GM12878 (cell line): Measurements from ENCODE around the gene ABCC4. TPM values are rescaled to one million over a fixed set of nuclear protein-coding genes. Genes with fewer than 3 reads are reported as not detected.

ENCODE experiments used
- ATAC-seq: fragments of 200-7000 bp; cut with Tn5 transposase; 3 replicates; pipeline ENCODE4 v1.9.1; 2020; ENCODE audit warnings: mild to moderate bottlenecking, moderate library complexity
- BruUV-seq: library from RNA; stranded (reverse); fragments of 400-500 nt; replicated peaks from 2 replicates; lab custom pipeline; 2021; lab: Mats Ljungman, UMichigan
- CTCF ChIA-PET: fragments of 300-600 bp; sonication (Branson Sonifier 250); formaldehyde crosslinking; extraction: SDS; loops from one replicate; lab custom pipeline; 2021; ENCODE audit warnings: inconsistent platforms; lab: Yijun Ruan, JAX
- POLR2A ChIA-PET: fragments of 350-600 bp; formaldehyde crosslinking; extraction: SDS; loops from one replicate; lab custom pipeline; 2021; ENCODE audit warnings: inconsistent platforms; lab: Charles Lee
- RAD21 ChIA-PET: fragments of 300-600 bp; sonication (Branson Sonifier 250); formaldehyde crosslinking; loops from one replicate; lab custom pipeline; 2023; ENCODE audit warnings: antibody characterized with exemption; ENCODE audit not compliant: unreplicated experiment; lab: Charles Lee
- SMC1A ChIA-PET: fragments of 300-600 bp; sonication (Branson Sonifier 250); formaldehyde crosslinking; loops from one replicate; lab custom pipeline; 2023; ENCODE audit not compliant: unreplicated experiment, uncharacterized antibody; lab: Charles Lee
- DNase-seq: peaks from one replicate; pipeline ENCODE4 v3.0.0-alpha.2; 2011; ENCODE audit warnings: low read depth, low spot score
- FAIRE-seq: peaks from 3 replicates; lab custom pipeline; 2011; peaks lifted over from hg19 to GRCh38; lab: Jason Lieb, UNC
- H2AFZ ChIP-seq: 2 replicates; pipeline ENCODE4 v1.6.0; 2011; ENCODE audit warnings: low read depth, low read length, control low read depth; ENCODE audit not compliant: control insufficient read depth
- H3K27ac ChIP-seq: 2 replicates; pipeline ENCODE4 v1.5.1; 2011; ENCODE audit warnings: control low read depth; ENCODE audit not compliant: control insufficient read depth, insufficient read depth
- H3K27me3 ChIP-seq, 2 experiments: replicated peaks in 1 of 2; 2 replicates each; pipeline versions ENCODE4 v1.6.0 to v1.6.1; 2011; ENCODE audit warnings: low read length in 1 of 2; ENCODE audit not compliant: control insufficient read depth in 2 of 2, insufficient read depth in 2 of 2
- H3K36me3 ChIP-seq, 2 experiments: 2 replicates each; pipeline ENCODE4 v1.5.1; 2011; ENCODE audit warnings: low read length in 1 of 2; ENCODE audit not compliant: control insufficient read depth in 2 of 2, insufficient read depth in 2 of 2
- H3K4me1 ChIP-seq: 2 replicates; pipeline ENCODE4 v1.6.1; 2011; ENCODE audit warnings: mild to moderate bottlenecking, low read length, moderate library complexity, mixed read lengths; ENCODE audit not compliant: control insufficient read depth, insufficient read depth
- H3K4me2 ChIP-seq: 2 replicates; pipeline ENCODE4 v1.6.0; 2011; ENCODE audit warnings: control low read depth; ENCODE audit not compliant: control insufficient read depth, insufficient read depth
- H3K4me3 ChIP-seq: fragments of 200-600 bp; sonication (generic); 2 replicates; pipeline ENCODE4 v1.5.1; 2016
- H3K79me2 ChIP-seq: 2 replicates; pipeline ENCODE4 v1.6.0; 2011; ENCODE audit warnings: low read length; ENCODE audit not compliant: control insufficient read depth, insufficient read depth
- H3K9ac ChIP-seq: 2 replicates; pipeline ENCODE4 v1.8.0; 2011; ENCODE audit warnings: low read length, control low read depth, mixed read lengths; ENCODE audit not compliant: control insufficient read depth, insufficient read depth
- H3K9me3 ChIP-seq: replicated peaks from 3 replicates; pipeline ENCODE4 v1.5.1; 2011; ENCODE audit warnings: mild to moderate bottlenecking, low read length; ENCODE audit not compliant: control insufficient read depth, insufficient read depth
- H4K20me1 ChIP-seq: 2 replicates; pipeline ENCODE4 v1.6.0; 2011; ENCODE audit not compliant: control insufficient read depth, insufficient read depth
- ASH2L ChIP-seq: fragments of 300-600, 200-600 bp; sonication (generic); IDR thresholded peaks from 2 replicates; pipeline ENCODE4 v1.6.1; 2017; ENCODE audit warnings: low read depth, mild to moderate bottlenecking, borderline replicate concordance
- ATF7 ChIP-seq: fragments of 450-650 bp; IDR thresholded peaks from 2 replicates; pipeline ENCODE4 v1.6.1; 2016; ENCODE audit warnings: low read depth, mild to moderate bottlenecking
- BACH1 ChIP-seq: fragments of 450-650 bp; IDR thresholded peaks from 2 replicates; pipeline ENCODE4 v1.6.1; 2017; ENCODE audit warnings: mild to moderate bottlenecking, borderline replicate concordance
- CBFB ChIP-seq: IDR thresholded peaks from 2 replicates; pipeline ENCODE4 v1.6.1; 2016; ENCODE audit warnings: antibody characterized with exemption, low read depth
- CTCF ChIP-seq, 3 experiments: IDR thresholded peaks in 2 of 3; conservative IDR thresholded peaks in 1 of 3; 2 replicates each; pipeline ENCODE4 v1.5.1; 2011; ENCODE audit warnings: low read depth in 3 of 3, low read length in 3 of 3, mild to moderate bottlenecking in 3 of 3, control low read depth in 2 of 3, moderate library complexity in 2 of 3, inconsistent platforms in 1 of 3, mixed read lengths in 1 of 3; ENCODE audit not compliant: control insufficient read depth in 2 of 3, insufficient read depth in 1 of 3; ENCODE audit errors: extremely low read depth in 1 of 3
- PAX5 ChIP-seq: IDR thresholded peaks from 2 replicates; pipeline ENCODE4 v1.6.1; 2011; ENCODE audit warnings: low read depth, low read length, borderline replicate concordance
- PML ChIP-seq: IDR thresholded peaks from 2 replicates; pipeline ENCODE4 v1.6.1; 2012; ENCODE audit warnings: low read length, inconsistent platforms
- RELA ChIP-seq: fragments of 450-650 bp; IDR thresholded peaks from 2 replicates; pipeline ENCODE4 v1.8.0; 2014; ENCODE audit warnings: borderline replicate concordance; ENCODE audit not compliant: partially characterized antibody
- SMAD1 ChIP-seq: fragments of 450-650 bp; IDR thresholded peaks from 2 replicates; pipeline ENCODE4 v1.6.1; 2018; ENCODE audit warnings: mild to moderate bottlenecking, low read depth; ENCODE audit not compliant: partially characterized antibody
- SREBF2 ChIP-seq: IDR thresholded peaks from 2 replicates; pipeline ENCODE4 v1.6.1; 2012; ENCODE audit warnings: mild to moderate bottlenecking, low read length
- WRNIP1 ChIP-seq: IDR thresholded peaks from 2 replicates; pipeline ENCODE4 v1.6.1; 2011; ENCODE audit warnings: low read depth, low read length, improper control_type of control experiment, borderline replicate concordance
- ZNF384 ChIP-seq: IDR thresholded peaks from 2 replicates; pipeline ENCODE4 v1.6.1; 2012; ENCODE audit warnings: low read depth, mild to moderate bottlenecking, low read length, improper control_type of control experiment, borderline replicate concordance
- WGBS: methylation state at CpG from one replicate; pipeline ENCODE4 v1.1.6; 2016; ENCODE audit warnings: low lambda C conversion rate; ENCODE audit not compliant: insufficient replicate concordance, insufficient coverage; ENCODE audit errors: missing lambda C conversion rate; 5-methylcytosine and 5-hydroxymethylcytosine counted together
- in situ Hi-C: fragments of 300-500 bp; cut with MboI; formaldehyde crosslinking; loops from 9 replicates; pipeline ENCODE4 v1.14.3; 2018; ENCODE audit warnings: mixed read lengths
- intact Hi-C: fragments of 100-400 bp; cut with micrococcal nuclease; formaldehyde crosslinking; loops from one replicate; pipeline ENCODE4 v1.14.2; 2022; ENCODE audit not compliant: unreplicated experiment
- polyA plus RNA-seq, 11 experiments: library from polyadenylated mRNA; depleted of rRNA in 4 of 11; unstranded in 6 of 11; stranded (reverse) in 5 of 11; fragments of >200 nt; fragmentation: Nextera tagmentation in 4 of 11; fragmentation: Illumina TruSeq in 1 of 11; extraction: Ambion mirVana in 4 of 11; extraction: Trizol in 1 of 11; gene quantifications; 1 replicate in 1 of 11; 2 replicates in 10 of 11; pipeline versions ENCODE4 v1.2.1 to v1.2.3, GENCODE V29; 2011 to 2016; ENCODE audit warnings: inconsistent platforms in 2 of 11, missing spikeins in 2 of 11, low read depth in 1 of 11
- total RNA-seq, 4 experiments: library from RNA; depleted of rRNA in 3 of 4; stranded (reverse); fragments of >200 nt in 3 of 4; fragmentation: Illumina TruSeq in 1 of 4; extraction: Trizol in 1 of 4; gene quantifications; 2 replicates each; pipeline versions ENCODE4 v1.2.1 to v1.2.3, GENCODE V29; 2013 to 2021
- TF ChIP-seq, protein P1 (sequence below): fragments of 450-650 bp; IDR thresholded peaks from 2 replicates; pipeline ENCODE4 v1.6.1; 2017; ENCODE audit warnings: low read depth, mild to moderate bottlenecking, moderate library complexity

Gene ABCC4
- total and polyA plus RNA-seq, 10 of the 15 experiments (the other 5 are each of a cell fraction or from before 2014, with no cell fraction given) = 7.2 to 44.4 (median 24.1) TPM

DNA sequence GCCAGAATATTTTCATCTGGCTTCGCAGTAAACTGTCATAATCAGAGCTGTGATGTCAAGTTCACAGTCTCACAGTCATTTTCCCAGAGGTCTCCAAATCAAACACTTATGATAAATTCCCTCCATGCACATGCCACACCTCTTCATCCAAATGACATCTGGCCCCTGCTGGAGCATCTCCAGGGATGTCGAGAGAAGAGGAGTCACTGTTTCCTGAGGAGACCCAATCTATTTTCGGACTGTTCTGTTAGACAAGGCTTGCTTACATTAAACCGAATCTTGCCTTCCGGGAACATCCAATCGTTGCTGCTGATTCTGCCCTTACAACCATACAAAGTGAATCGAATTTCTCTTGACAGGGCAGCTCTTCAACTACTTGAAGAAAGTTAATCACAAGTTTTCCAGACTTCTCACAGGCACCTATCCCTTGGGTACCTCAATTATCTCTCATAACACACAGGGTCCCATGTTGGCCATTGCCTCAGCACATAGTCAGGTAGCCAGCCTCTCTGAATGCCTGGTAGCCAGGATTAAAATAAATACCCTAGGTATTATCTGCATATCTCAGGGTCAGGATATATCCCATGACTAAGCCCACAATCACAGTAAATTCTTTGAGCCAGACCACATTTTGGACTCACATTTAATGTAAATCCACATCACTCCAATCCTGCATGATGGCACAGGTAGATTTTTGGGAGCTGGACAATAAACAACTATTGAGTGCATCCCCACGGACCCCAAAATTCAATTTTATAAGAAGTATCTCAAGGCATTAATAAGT is 182.5 kb downstream of the ABCC4 start:
- H3K79me2 ChIP-seq = no peaks in the 10 kb centered on the region
- DNase-seq (no peak), ATAC-seq (no peak), FAIRE-seq (no peak)
- H3K9ac ChIP-seq = no peak overlapping the region
- TF ChIP-seq CBFB = no peak
- ChIA-PET SMC1A (interaction anchor here (0.8 to 1.4 kb wide), 5 partner anchors 20 to 95 kb away, joined by 3 read pairs; no protein-coding TSS in a partner anchor), RAD21 (no interaction called here), CTCF (no interaction called here), POLR2A (no interaction called here)
- no peaks in the 10 kb centered on the region for H3K9me3 ChIP-seq
- no peaks in the 10 kb centered on the region for H4K20me1 ChIP-seq
- no peak overlapping the region for H2AFZ ChIP-seq
- BruUV-seq = no TSS peak
- H3K36me3 ChIP-seq = peaks cover 0 to 4% of the 10 kb centered on the region in 2 experiments; a peak in 3 of 4 replicates
- no peaks in the 10 kb centered on the region for H3K27me3 ChIP-seq
- no peak overlapping the region for H3K27ac ChIP-seq
- H3K4me2 ChIP-seq = no peak overlapping the region
- no peak overlapping the region for H3K4me3 ChIP-seq
- in situ Hi-C loops (no loop called here), intact Hi-C loops (no loop called here)
- no peaks in the 10 kb centered on the region for H3K4me1 ChIP-seq
- WGBS = 97% methylated on average over 8 of the region's 8 CpGs

DNA sequence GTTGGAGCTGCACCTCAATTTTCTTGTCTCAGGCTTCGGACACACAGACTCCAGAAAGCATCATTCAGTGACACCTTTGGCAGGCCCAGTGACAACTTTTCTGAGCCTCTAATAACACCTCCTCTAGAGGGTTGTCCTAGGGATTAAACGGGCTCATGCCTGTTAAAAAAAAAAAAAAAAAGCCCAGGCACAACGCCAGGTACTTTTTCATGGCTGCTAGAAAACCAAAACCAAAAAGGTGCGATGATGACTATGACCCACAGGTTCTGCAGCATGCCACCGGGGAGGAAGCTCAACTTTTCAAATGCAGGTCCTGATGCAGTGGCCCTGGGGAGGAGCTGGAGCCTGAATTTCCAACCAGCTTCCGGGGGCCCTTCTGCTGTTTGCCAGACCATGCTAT is 184.2 kb downstream of the ABCC4 start:
- H3K9ac ChIP-seq = no peak overlapping the region
- H3K4me2 ChIP-seq = no peak overlapping the region
- no peaks in the 10 kb centered on the region for H3K79me2 ChIP-seq
- H3K4me3 ChIP-seq = no peak overlapping the region
- ChIA-PET POLR2A (interaction anchor here (0.7 kb wide), 3 partner anchors 35 to 499 kb away, joined by 3 to 4 read pairs (median 4); no protein-coding TSS in a partner anchor), RAD21 (interaction anchor here (0.9 to 1.5 kb wide), 5 partner anchors 11 to 282 kb away, joined by 3 to 5 read pairs (median 3); no protein-coding TSS in a partner anchor), CTCF (interaction anchor here (0.6 to 1.1 kb wide), 3 partner anchors 73 to 287 kb away, joined by 3 to 6 read pairs (median 4); no protein-coding TSS in a partner anchor), SMC1A (interaction anchor here (0.5 to 1.2 kb wide), 7 partner anchors 12 to 76 kb away, joined by 3 to 5 read pairs (median 3); no protein-coding TSS in a partner anchor)
- no peaks in the 10 kb centered on the region for H3K9me3 ChIP-seq
- DNase-seq = peak; percentile 5
- H3K36me3 ChIP-seq = peaks cover 0 to 3% of the 10 kb centered on the region in 2 experiments; a peak in 3 of 4 replicates
- no peak overlapping the region for H2AFZ ChIP-seq
- peak; percentile 84 for ATAC-seq
- BruUV-seq = no TSS peak
- no peak overlapping the region for H3K27ac ChIP-seq
- H4K20me1 ChIP-seq = no peaks in the 10 kb centered on the region
- intact Hi-C loops = no loop called here
- in situ Hi-C loops = no loop called here
- H3K27me3 ChIP-seq = no peaks in the 10 kb centered on the region
- peak; percentile 7 for FAIRE-seq
- 65% methylated on average over 6 of the region's 6 CpGs for WGBS
- H3K4me1 ChIP-seq = no peaks in the 10 kb centered on the region
- TF ChIP-seq SREBF2 (no peak), ZNF384 (peak; percentile 83), RELA (peak; percentile 31), SMAD1 (no peak), BACH1 (no peak), PML (no peak), ASH2L (no peak), WRNIP1 (no peak), ATF7 (no peak), PAX5 (no peak), CTCF (IDR thresholded peaks at IDR 0.05 in 2 of 3, conservative IDR thresholded peaks at IDR 0.05 in 1 of 3; ENCODE audit: control insufficient read depth in 2 of 3, extremely low read depth in 1 of 3, insufficient read depth in 1 of 3, low read depth in 3 of 3, low read length in 3 of 3) (no peak)
- TF ChIP-seq, protein P1, sequence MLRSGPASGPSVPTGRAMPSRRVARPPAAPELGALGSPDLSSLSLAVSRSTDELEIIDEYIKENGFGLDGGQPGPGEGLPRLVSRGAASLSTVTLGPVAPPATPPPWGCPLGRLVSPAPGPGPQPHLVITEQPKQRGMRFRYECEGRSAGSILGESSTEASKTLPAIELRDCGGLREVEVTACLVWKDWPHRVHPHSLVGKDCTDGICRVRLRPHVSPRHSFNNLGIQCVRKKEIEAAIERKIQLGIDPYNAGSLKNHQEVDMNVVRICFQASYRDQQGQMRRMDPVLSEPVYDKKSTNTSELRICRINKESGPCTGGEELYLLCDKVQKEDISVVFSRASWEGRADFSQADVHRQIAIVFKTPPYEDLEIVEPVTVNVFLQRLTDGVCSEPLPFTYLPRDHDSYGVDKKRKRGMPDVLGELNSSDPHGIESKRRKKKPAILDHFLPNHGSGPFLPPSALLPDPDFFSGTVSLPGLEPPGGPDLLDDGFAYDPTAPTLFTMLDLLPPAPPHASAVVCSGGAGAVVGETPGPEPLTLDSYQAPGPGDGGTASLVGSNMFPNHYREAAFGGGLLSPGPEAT = peak; percentile 81
